ENCODE measurements around the gene DHX38. TPM values are rescaled to one million over a fixed set of nuclear protein-coding genes. Genes with fewer than 3 reads are reported as not detected.

Gene DHX38
- total and polyA plus RNA-seq, 2 of the 13 experiments (the other 11 are each of a cell fraction or from before 2014, with no cell fraction given), result 54.4 to 85.9 TPM

DNA sequence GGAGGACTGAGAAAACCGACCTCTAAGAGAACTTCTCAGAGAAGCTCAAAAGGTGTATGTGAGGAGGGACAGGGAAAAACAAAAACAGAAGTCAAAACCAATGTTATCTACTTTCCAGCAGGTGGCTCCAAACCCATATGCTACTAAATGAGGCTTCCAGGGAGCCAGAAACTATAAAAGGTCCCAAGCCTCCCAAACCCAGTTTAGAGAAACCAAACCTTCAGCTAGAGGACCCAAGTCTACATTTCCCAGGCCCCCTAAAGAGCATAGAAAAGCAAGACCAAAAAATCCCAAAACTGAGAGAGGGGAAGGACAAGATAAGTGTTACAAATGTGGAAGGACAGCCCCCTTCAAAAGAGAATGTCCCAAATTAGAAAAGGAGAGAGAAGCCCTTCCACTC, 26.9 kb upstream of the DHX38 start (continued):
- TF ChIP-seq CCDC6 (CRISPR knock-in tag; IDR thresholded peaks at IDR 0.05) (no peak), SMARCE1 (IDR thresholded peaks at IDR 0.05; ENCODE audit: borderline replicate concordance) (no peak), MTF1 (CRISPR knock-in tag; IDR thresholded peaks at IDR 0.05) (no peak), TEAD3 (CRISPR knock-in tag; optimal IDR thresholded peaks at IDR 0.05; ENCODE audit: borderline replicate concordance) (peak; percentile 33), MED13 (CRISPR knock-in tag; IDR thresholded peaks at IDR 0.05) (no peak), HES4 (CRISPR knock-in tag; IDR thresholded peaks at IDR 0.05; ENCODE audit: borderline replicate concordance) (no peak), FOXK1 (CRISPR knock-in tag; IDR thresholded peaks at IDR 0.05; ENCODE audit: borderline replicate concordance, low read depth) (no peak), CBX2 (IDR thresholded peaks at IDR 0.05; ENCODE audit: low read depth, low read length) (no peak), CBX2 (CRISPR knock-in tag; IDR thresholded peaks at IDR 0.05; ENCODE audit: low read depth) (no peak), KDM5A (IDR thresholded peaks at IDR 0.05; ENCODE audit: borderline replicate concordance, low read length) (no peak), ZNF678 (CRISPR knock-in tag; IDR thresholded peaks at IDR 0.05) (no peak), GABPB1 (CRISPR knock-in tag; IDR thresholded peaks at IDR 0.05) (no peak), GPN1 (CRISPR knock-in tag; IDR thresholded peaks at IDR 0.05; ENCODE audit: borderline replicate concordance) (no peak), SNRNP70 (IDR thresholded peaks at IDR 0.05; ENCODE audit: low read depth, low read length) (no peak), ZKSCAN8 (CRISPR knock-in tag; IDR thresholded peaks at IDR 0.05; ENCODE audit: borderline replicate concordance) (0 out of 2 replicates have a peak, but pooled peaks have one; percentile 16), ZNF460 (CRISPR knock-in tag; IDR thresholded peaks at IDR 0.05; ENCODE audit: borderline replicate concordance) (no peak), ZNF776 (CRISPR knock-in tag; IDR thresholded peaks at IDR 0.05) (no peak), CBFB (CRISPR knock-in tag; IDR thresholded peaks at IDR 0.05) (no peak), BCL6 (CRISPR knock-in tag; IDR thresholded peaks at IDR 0.05) (peak; percentile 26), ZNF205 (CRISPR knock-in tag; IDR thresholded peaks at IDR 0.05) (no peak), GFI1 (CRISPR knock-in tag; IDR thresholded peaks at IDR 0.05; ENCODE audit: borderline replicate concordance) (no peak), SOX6 (IDR thresholded peaks at IDR 0.05) (no peak), SOX6 (CRISPR knock-in tag; IDR thresholded peaks at IDR 0.05) (0 out of 2 replicates have a peak, but pooled peaks have one; percentile 1), ZSCAN30 (CRISPR knock-in tag; IDR thresholded peaks at IDR 0.05) (no peak), POLR2G (IDR thresholded peaks at IDR 0.05; ENCODE audit: low read depth, low read length) (peak; percentile 37; the same call in 1 of the 2 replicates), SRF (IDR thresholded peaks at IDR 0.05; ENCODE audit: low read depth, low read length) (no peak), ZNF121 (CRISPR knock-in tag; IDR thresholded peaks at IDR 0.05) (no peak)
- TF ChIP-seq, protein P1, sequence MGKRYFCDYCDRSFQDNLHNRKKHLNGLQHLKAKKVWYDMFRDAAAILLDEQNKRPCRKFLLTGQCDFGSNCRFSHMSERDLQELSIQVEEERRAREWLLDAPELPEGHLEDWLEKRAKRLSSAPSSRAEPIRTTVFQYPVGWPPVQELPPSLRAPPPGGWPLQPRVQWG (CRISPR knock-in tag; IDR thresholded peaks at IDR 0.05; ENCODE audit: borderline replicate concordance, low read depth), result no peak
- TF ChIP-seq, protein P2, sequence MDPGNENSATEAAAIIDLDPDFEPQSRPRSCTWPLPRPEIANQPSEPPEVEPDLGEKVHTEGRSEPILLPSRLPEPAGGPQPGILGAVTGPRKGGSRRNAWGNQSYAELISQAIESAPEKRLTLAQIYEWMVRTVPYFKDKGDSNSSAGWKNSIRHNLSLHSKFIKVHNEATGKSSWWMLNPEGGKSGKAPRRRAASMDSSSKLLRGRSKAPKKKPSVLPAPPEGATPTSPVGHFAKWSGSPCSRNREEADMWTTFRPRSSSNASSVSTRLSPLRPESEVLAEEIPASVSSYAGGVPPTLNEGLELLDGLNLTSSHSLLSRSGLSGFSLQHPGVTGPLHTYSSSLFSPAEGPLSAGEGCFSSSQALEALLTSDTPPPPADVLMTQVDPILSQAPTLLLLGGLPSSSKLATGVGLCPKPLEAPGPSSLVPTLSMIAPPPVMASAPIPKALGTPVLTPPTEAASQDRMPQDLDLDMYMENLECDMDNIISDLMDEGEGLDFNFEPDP (CRISPR knock-in tag; conservative IDR thresholded peaks at IDR 0.05), result no peak
- TF ChIP-seq, protein P3, sequence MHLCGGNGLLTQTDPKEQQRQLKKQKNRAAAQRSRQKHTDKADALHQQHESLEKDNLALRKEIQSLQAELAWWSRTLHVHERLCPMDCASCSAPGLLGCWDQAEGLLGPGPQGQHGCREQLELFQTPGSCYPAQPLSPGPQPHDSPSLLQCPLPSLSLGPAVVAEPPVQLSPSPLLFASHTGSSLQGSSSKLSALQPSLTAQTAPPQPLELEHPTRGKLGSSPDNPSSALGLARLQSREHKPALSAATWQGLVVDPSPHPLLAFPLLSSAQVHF (CRISPR knock-in tag; IDR thresholded peaks at IDR 0.05), result no peak
